CD14-positive monocyte (primary cell): Measurements from ENCODE around the gene MACROD2. TPM values are rescaled to one million over a fixed set of nuclear protein-coding genes. Genes with fewer than 3 reads are reported as not detected.

Experiments
- DNase-seq, 3 donors: peaks; one replicate each; pipeline ENCODE4 v3.0.0-alpha.2; 2011 to 2022
- H2AFZ ChIP-seq: 2 replicates; pipeline ENCODE4 v1.6.0; 2012; ENCODE audit warnings: mild to moderate bottlenecking, low read depth, low read length, inconsistent platforms; ENCODE audit not compliant: insufficient read depth, poor library complexity, severe bottlenecking
- H3K27ac ChIP-seq, 2 donors: 1 replicate in 1 of 2; 2 replicates in 1 of 2; pipeline ENCODE4 v1.5.1; 2012 to 2013; ENCODE audit warnings: low read length in 2 of 2, control low read depth in 1 of 2, inconsistent platforms in 1 of 2, low read depth in 1 of 2, mild to moderate bottlenecking in 1 of 2
- H3K27me3 ChIP-seq, 2 donors: one replicate each; pipeline versions ENCODE4 v1.6.0 to v1.6.1; 2011 to 2013; ENCODE audit warnings: low read length in 2 of 2; ENCODE audit not compliant: control insufficient read depth in 2 of 2, insufficient read depth in 2 of 2
- H3K36me3 ChIP-seq, 2 donors: replicated peaks in 1 of 2; 1 replicate in 1 of 2; 2 replicates in 1 of 2; pipeline versions ENCODE4 v1.5.1 to v1.6.1; 2012 to 2013; ENCODE audit warnings: low read length in 2 of 2, control low read depth in 1 of 2, inconsistent platforms in 1 of 2, mild to moderate bottlenecking in 1 of 2; ENCODE audit not compliant: insufficient read depth in 2 of 2, control insufficient read depth in 1 of 2
- H3K4me1 ChIP-seq, 2 donors: 1 replicate in 1 of 2; 2 replicates in 1 of 2; pipeline versions ENCODE4 v1.5.1 to v1.6.1; 2012 to 2013; ENCODE audit warnings: low read length in 2 of 2, control low read depth in 1 of 2, inconsistent platforms in 1 of 2, mild to moderate bottlenecking in 1 of 2, moderate library complexity in 1 of 2; ENCODE audit not compliant: insufficient read depth in 2 of 2, control insufficient read depth in 1 of 2
- H3K4me2 ChIP-seq: replicated peaks from 2 replicates; pipeline ENCODE3; 2012; ENCODE audit warnings: low read length, moderate library complexity, mild to moderate bottlenecking; ENCODE audit not compliant: poor library complexity, severe bottlenecking; ENCODE audit errors: extremely low read depth
- H3K4me3 ChIP-seq, 3 experiments: fragments of 200-600 bp in 1 of 3; sonication (generic) in 1 of 3; replicated peaks in 1 of 3; 1 replicate in 2 of 3; 2 replicates in 1 of 3; pipeline ENCODE4 v1.5.1; 2011 to 2013; ENCODE audit warnings: low read length in 3 of 3, mild to moderate bottlenecking in 3 of 3, control low read depth in 2 of 3, low read depth in 2 of 3, inconsistent platforms in 1 of 3, moderate library complexity in 1 of 3
- H3K79me2 ChIP-seq: 2 replicates; pipeline ENCODE4 v1.6.0; 2012; ENCODE audit warnings: mild to moderate bottlenecking, control low read depth, inconsistent platforms, low read length, moderate library complexity; ENCODE audit not compliant: insufficient read depth
- H3K9ac ChIP-seq: 2 replicates; pipeline ENCODE4 v1.6.0; 2017; ENCODE audit warnings: low read length, mild to moderate bottlenecking; ENCODE audit not compliant: insufficient read depth, poor library complexity, severe bottlenecking
- H3K9me3 ChIP-seq, 2 donors: replicated peaks in 1 of 2; 1 replicate in 1 of 2; 2 replicates in 1 of 2; pipeline versions ENCODE4 v1.5.1 to v1.6.1; 2012 to 2013; ENCODE audit warnings: low read length in 2 of 2, control low read depth in 1 of 2; ENCODE audit not compliant: control insufficient read depth in 1 of 2, insufficient read depth in 1 of 2
- H4K20me1 ChIP-seq: 2 replicates; pipeline ENCODE4 v1.6.0; 2012; ENCODE audit warnings: mild to moderate bottlenecking, low read length, control low read depth, moderate library complexity; ENCODE audit not compliant: insufficient read depth
- H3K27ac Mint-ChIP-seq, 7 donors: one replicate each; pipeline ENCODE4 v1.8.0; 2020; ENCODE audit warnings: mild to moderate bottlenecking in 7 of 7, mixed read lengths in 7 of 7, moderate library complexity in 6 of 7, inconsistent platforms in 2 of 7
- H3K27me3 Mint-ChIP-seq, 3 donors: one replicate each; pipeline ENCODE4 v1.8.0; 2021 to 2022; ENCODE audit warnings: low read depth in 3 of 3, mild to moderate bottlenecking in 3 of 3, mixed read lengths in 3 of 3, moderate library complexity in 3 of 3, inconsistent platforms in 1 of 3
- H3K36me3 Mint-ChIP-seq, 2 donors: one replicate each; pipeline ENCODE4 v1.8.0; 2020; ENCODE audit warnings: mixed read lengths in 2 of 2, inconsistent platforms in 1 of 2, mild to moderate bottlenecking in 1 of 2
- H3K4me1 Mint-ChIP-seq: one replicate; pipeline ENCODE4 v1.8.0; 2020; ENCODE audit warnings: mild to moderate bottlenecking, mixed read lengths
- H3K4me3 Mint-ChIP-seq, 2 donors: one replicate each; pipeline ENCODE4 v1.8.0; 2020; ENCODE audit warnings: mild to moderate bottlenecking in 2 of 2, mixed read lengths in 2 of 2, moderate library complexity in 1 of 2
- H3K9me3 Mint-ChIP-seq, 7 donors: one replicate each; pipeline ENCODE4 v1.8.0; 2020 to 2022; ENCODE audit warnings: mixed read lengths in 7 of 7, mild to moderate bottlenecking in 6 of 7, moderate library complexity in 6 of 7, inconsistent platforms in 2 of 7
- CTCF ChIP-seq: fragments of 200-600 bp; IDR thresholded peaks from one replicate; pipeline ENCODE4 v1.8.0; 2022; ENCODE audit warnings: antibody characterized with exemption, mild to moderate bottlenecking
- WGBS: methylation state at CpG from one replicate; pipeline ENCODE4 v1.1.5; 2013; ENCODE audit warnings: missing lambda C conversion rate; ENCODE audit not compliant: insufficient coverage; 5-methylcytosine and 5-hydroxymethylcytosine counted together
- intact Hi-C, 2 donors: fragments of 100-400 bp; cut with micrococcal nuclease; formaldehyde crosslinking; loops; one replicate each; pipeline versions ENCODE4 v1.15.0 to v1.15.1; 2023
- polyA plus RNA-seq, 3 donors: library from polyadenylated mRNA; depleted of rRNA in 1 of 3; unstranded in 2 of 3; stranded (reverse) in 1 of 3; fragments of 300-500 nt in 2 of 3; fragments of >200 nt in 1 of 3; fragmentation: Illumina TruSeq in 2 of 3; gene quantifications; 1 replicate in 2 of 3; 2 replicates in 1 of 3; pipeline ENCODE4 v1.2.3, GENCODE V29; 2012 to 2021

Gene MACROD2
- polyA plus RNA-seq, 3 donors = 0.23 TPM; not detected in 2

- no peak overlapping the region for H3K9ac ChIP-seq
- Mint-ChIP-seq H3K4me1 (peaks cover 2% of the 10 kb centered on the region), H3K4me3 (no peak overlapping the region), H3K27ac (no peak overlapping the region), H3K9me3 (peaks cover 0 to 13% (median 7%) of the 10 kb centered on the region in 7 donors), H3K36me3 (no peaks in the 10 kb centered on the region), H3K27me3 (peaks cover 1 to 2% (median 1%) of the 10 kb centered on the region in 3 donors)
- DNase-seq = no peak
- intact Hi-C loops = no loop called here
- H2AFZ ChIP-seq = no peak overlapping the region
- TF ChIP-seq CTCF = no peak
- no peak overlapping the region for H3K27ac ChIP-seq
- no peaks in the 10 kb centered on the region for H3K4me1 ChIP-seq
- no peaks in the 10 kb centered on the region for H4K20me1 ChIP-seq
- no peak overlapping the region for H3K4me3 ChIP-seq
- no peaks in the 10 kb centered on the region for H3K79me2 ChIP-seq
- no peak overlapping the region for H3K4me2 ChIP-seq
- H3K9me3 ChIP-seq = peaks cover 0 to 5% of the 10 kb centered on the region in 2 donors
- no peaks in the 10 kb centered on the region for H3K36me3 ChIP-seq
- no peaks in the 10 kb centered on the region for H3K27me3 ChIP-seq
- whole genome bisulfite sequencing = no CpG with 5 or more reads among the region's 2 CpGs
Measured at GRCh38 chr20:15811951-15812350, 1816.6 kb downstream of the MACROD2 start.

- H3K36me3 Mint-ChIP-seq = no peaks in the 10 kb centered on the region
- Histone ChIP-seq H3K36me3 (no peaks in the 10 kb centered on the region), H3K9me3 (peaks cover 0 to 5% of the 10 kb centered on the region in 2 donors), H3K27ac (no peak overlapping the region), H3K4me1 (no peaks in the 10 kb centered on the region), H3K27me3 (no peaks in the 10 kb centered on the region), H2AFZ (no peak overlapping the region), H4K20me1 (no peaks in the 10 kb centered on the region), H3K4me2 (no peak overlapping the region), H3K79me2 (no peaks in the 10 kb centered on the region), H3K4me3 (no peak overlapping the region), H3K9ac (no peak overlapping the region)
- DNase-seq = no peak
- H3K27me3 Mint-ChIP-seq = peaks cover 1 to 2% (median 2%) of the 10 kb centered on the region in 3 donors
- TF ChIP-seq CTCF = no peak
- no peak overlapping the region for H3K27ac Mint-ChIP-seq
- peaks cover 2% of the 10 kb centered on the region for H3K4me1 Mint-ChIP-seq
- no peak overlapping the region for H3K4me3 Mint-ChIP-seq
- H3K9me3 Mint-ChIP-seq = peaks cover 0 to 15% (median 7%) of the 10 kb centered on the region in 7 donors
- intact Hi-C loops = no loop called here
- WGBS = no CpG with 5 or more reads among the region's 1 CpG
Measured at GRCh38 chr20:15812696-15813095, 1817.4 kb downstream of the MACROD2 start.
